Gastroesophageal sphincter (tissue), 4 donors: ENCODE results near the gene GALNT2. TPM values are rescaled to one million over a fixed set of nuclear protein-coding genes. Genes with fewer than 3 reads are reported as not detected.

Experiments
- ATAC-seq: fragments of 150-250 bp; one replicate; pipeline ENCODE4 v1.9.1; 2016; ENCODE audit warnings: mild to moderate bottlenecking, moderate library complexity
- H3K27ac ChIP-seq, 4 donors: fragments of 200-600 bp; sonication (generic) in 3 of 4; 1 replicate in 3 of 4; 2 replicates in 1 of 4; pipeline ENCODE4 v1.5.1; 2016 to 2019
- H3K27me3 ChIP-seq: fragments of 200-600 bp; sonication (generic); one replicate; pipeline ENCODE4 v1.5.1; 2019
- H3K36me3 ChIP-seq, 2 donors: fragments of 200-600 bp; sonication (generic); one replicate each; pipeline ENCODE4 v1.5.1; 2019; ENCODE audit warnings: control low read depth in 1 of 2
- H3K4me1 ChIP-seq, 3 donors: fragments of 200-600 bp; sonication (generic); 1 replicate in 2 of 3; 2 replicates in 1 of 3; pipeline ENCODE4 v1.5.1; 2016 to 2019; ENCODE audit warnings: control low read depth in 2 of 3
- H3K4me3 ChIP-seq, 2 donors: fragments of 200-600 bp; sonication (generic); one replicate each; pipeline ENCODE4 v1.5.1; 2019; ENCODE audit warnings: mild to moderate bottlenecking in 1 of 2, moderate library complexity in 1 of 2
- H3K9me3 ChIP-seq, 3 donors: fragments of 200-600 bp; sonication (generic); one replicate each; pipeline ENCODE4 v1.5.1; 2017 to 2019; ENCODE audit warnings: control low read depth in 2 of 3
- CTCF ChIP-seq, 4 experiments: fragments of 200-600 bp in 2 of 4; fragments of 450-650 bp in 2 of 4; sonication (generic) in 1 of 4; IDR thresholded peaks; one replicate each; pipeline ENCODE4 v1.5.1; 2017 to 2019; ENCODE audit warnings: antibody characterized with exemption in 4 of 4, mild to moderate bottlenecking in 2 of 4, moderate library complexity in 2 of 4
- EP300 ChIP-seq: sonication (generic); formaldehyde crosslinking; IDR thresholded peaks from one replicate; pipeline ENCODE4 v1.6.1; 2017; ENCODE audit warnings: antibody characterized with exemption, mild to moderate bottlenecking
- POLR2A ChIP-seq, 2 donors: fragments of 450-650 bp; IDR thresholded peaks; one replicate each; pipeline ENCODE4 v1.6.1; 2017; ENCODE audit warnings: antibody characterized with exemption in 2 of 2, mild to moderate bottlenecking in 2 of 2, moderate library complexity in 1 of 2
- POLR2AphosphoS5 ChIP-seq: sonication (generic); formaldehyde crosslinking; IDR thresholded peaks from one replicate; pipeline ENCODE4 v1.6.1; 2017; ENCODE audit warnings: antibody characterized with exemption
- WGBS, 2 donors: methylation state at CpG; one replicate each; pipeline ENCODE4 v1.1.5; 2018; ENCODE audit warnings: low coverage in 1 of 2; 5-methylcytosine and 5-hydroxymethylcytosine counted together
- total RNA-seq, 4 donors: library from RNA; depleted of rRNA; stranded (reverse); fragments of >200 nt; gene quantifications; one replicate each; pipeline ENCODE4 v1.1.0, GENCODE V29; 2016

Gene GALNT2
- total RNA-seq, 4 donors from 2014 or later = 95.3 to 160 (median 134) TPM

DNA sequence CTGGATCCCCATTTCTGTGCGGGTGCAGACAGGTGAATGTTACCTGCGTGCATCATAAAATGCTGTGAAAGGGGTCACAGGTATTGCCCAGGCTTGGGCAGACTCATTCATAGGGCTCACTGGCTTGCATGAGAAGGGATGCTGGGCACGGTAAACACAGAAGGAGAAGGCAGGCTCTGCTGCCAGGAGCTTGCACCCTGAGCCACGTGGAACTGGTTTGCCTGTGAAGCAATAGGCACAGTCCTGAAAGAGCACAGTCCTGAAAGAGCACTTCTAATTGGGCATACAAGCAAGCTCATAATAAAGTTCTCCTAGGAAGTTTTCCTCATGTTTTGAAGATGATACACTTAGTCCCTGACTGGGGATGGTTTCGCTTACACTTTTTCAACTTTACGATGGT, 40.9 kb downstream of the GALNT2 start:
- H3K36me3 ChIP-seq = no peaks in the 10 kb centered on the region
- H3K9me3 ChIP-seq = no peaks in the 10 kb centered on the region
- TF ChIP-seq POLR2A (IDR thresholded peaks at IDR 0.05) = no peak
- TF ChIP-seq POLR2AphosphoS5 = no peak
- no peak for TF ChIP-seq CTCF (IDR thresholded peaks at IDR 0.05)
- no peak for TF ChIP-seq EP300
- WGBS, 2 donors = 81 to 90% methylated on average over 6 of the region's 6 CpGs
- peak overlapping the region in 1 of 4 donors; percentile 28 for H3K27ac ChIP-seq
- no peak overlapping the region for H3K4me3 ChIP-seq
- ATAC-seq = no peak
- H3K4me1 ChIP-seq = peaks cover 28 to 99% (median 56%) of the 10 kb centered on the region in 3 donors
- H3K27me3 ChIP-seq = no peaks in the 10 kb centered on the region

- Histone ChIP-seq H3K36me3 (peaks cover 0 to 4% of the 10 kb centered on the region in 2 donors), H3K9me3 (no peaks in the 10 kb centered on the region), H3K27ac (peak overlapping the region in 1 of 4 donors; percentile 44), H3K4me3 (no peak overlapping the region), H3K4me1 (peaks cover 21 to 99% (median 56%) of the 10 kb centered on the region in 3 donors), H3K27me3 (no peaks in the 10 kb centered on the region)
- ATAC-seq = no peak
- TF ChIP-seq POLR2AphosphoS5 (no peak), CTCF (IDR thresholded peaks at IDR 0.05) (no peak), POLR2A (IDR thresholded peaks at IDR 0.05) (no peak), EP300 (no peak)
- WGBS, 2 donors = 92 to 93% methylated on average over 12 of the region's 12 CpGs
These were observed 41.5 kb downstream of the GALNT2 start for GRCh38 chr1:230108580-230108979.

DNA sequence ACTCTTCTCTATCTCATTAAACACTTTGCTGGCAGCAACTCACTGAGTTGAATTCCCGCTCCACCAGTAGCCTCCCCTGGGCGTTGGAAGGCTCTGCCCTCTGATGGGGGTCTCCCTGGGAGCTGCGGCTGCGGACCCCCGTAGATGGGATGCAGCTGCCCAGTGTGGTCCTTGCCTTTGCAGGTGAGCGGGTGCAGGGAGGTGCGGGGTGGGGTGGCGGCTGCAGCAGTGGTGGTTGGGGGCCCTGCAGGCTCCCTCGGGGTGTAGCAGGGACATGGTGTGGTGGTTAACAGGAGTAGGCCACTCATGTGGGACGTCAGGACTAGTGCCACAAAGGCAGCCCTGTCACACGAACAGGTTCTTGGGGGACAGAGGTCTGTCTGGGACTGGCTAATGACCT, 42.0 kb downstream of the GALNT2 start:
- peaks cover 16 to 99% (median 51%) of the 10 kb centered on the region in 3 donors for H3K4me1 ChIP-seq

DNA sequence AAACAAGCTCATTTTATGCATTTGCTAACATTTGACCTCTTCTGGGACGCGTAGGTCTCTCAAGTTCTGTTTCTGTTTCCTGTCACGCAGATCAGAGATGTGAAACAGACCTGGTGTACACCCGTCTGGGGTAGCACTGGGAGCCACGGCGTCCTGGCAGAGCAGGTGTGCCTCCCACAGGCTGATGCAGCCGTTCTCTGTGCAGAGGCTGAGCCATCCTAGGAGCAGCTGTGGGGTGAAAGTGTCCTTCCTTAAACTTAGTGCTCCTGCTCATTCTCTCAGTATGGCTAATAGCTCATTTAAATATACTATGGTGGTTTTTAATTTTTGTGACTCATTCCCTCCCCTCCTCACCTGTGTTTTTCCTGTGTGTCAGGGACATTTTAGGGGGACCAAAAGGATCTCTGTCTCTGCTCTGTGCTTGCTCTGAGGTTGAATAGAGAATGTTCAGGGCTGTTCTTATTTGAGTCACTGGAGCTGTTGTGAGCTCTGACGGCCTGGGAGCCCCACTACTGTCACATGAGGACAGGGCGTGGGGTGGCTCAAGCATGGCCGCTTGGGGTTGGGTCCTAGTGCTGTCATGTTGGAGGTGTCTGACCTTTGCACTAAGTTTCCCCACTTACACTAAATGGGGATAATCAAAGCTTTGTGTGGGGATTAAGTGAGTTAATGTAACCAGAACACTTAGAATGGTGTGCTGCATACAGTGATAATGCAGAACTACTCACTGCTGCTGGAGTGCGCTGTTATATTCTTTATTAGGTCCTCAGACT, 43.0 kb downstream of the GALNT2 start:
- H3K4me3 ChIP-seq = no peak overlapping the region
- no peaks in the 10 kb centered on the region for H3K27me3 ChIP-seq
- 27 to 35% methylated on average over 2 to 7 of the region's 11 CpGs for WGBS, 2 donors
- H3K36me3 ChIP-seq = peaks cover 0 to 16% of the 10 kb centered on the region in 2 donors
- peak overlapping the region in 3 of 4 donors; percentile 23 to 49 (median 44) for H3K27ac ChIP-seq
- no peak for ATAC-seq
- TF ChIP-seq POLR2A (IDR thresholded peaks at IDR 0.05) (no peak), POLR2AphosphoS5 (peak; percentile 84), EP300 (no peak), CTCF (IDR thresholded peaks at IDR 0.05) (peak in 1 of 4 experiments; percentile 23)
- H3K9me3 ChIP-seq = no peaks in the 10 kb centered on the region
- peaks cover 10 to 99% (median 46%) of the 10 kb centered on the region in 3 donors for H3K4me1 ChIP-seq

More for the DNA sequence above, 42.0 kb downstream of the GALNT2 start:
- no peak for ATAC-seq
- Histone ChIP-seq H3K9me3 (no peaks in the 10 kb centered on the region), H3K36me3 (peaks cover 0 to 9% of the 10 kb centered on the region in 2 donors), H3K27ac (peak overlapping the region in 3 of 4 donors; percentile 44 to 53 (median 49)), H3K4me3 (no peak overlapping the region), H3K27me3 (no peaks in the 10 kb centered on the region)
- WGBS, 2 donors = 80 to 100% methylated on average over 1 of the region's 11 CpGs
- TF ChIP-seq CTCF (IDR thresholded peaks at IDR 0.05) (no peak), EP300 (no peak), POLR2AphosphoS5 (no peak), POLR2A (IDR thresholded peaks at IDR 0.05) (no peak)

DNA sequence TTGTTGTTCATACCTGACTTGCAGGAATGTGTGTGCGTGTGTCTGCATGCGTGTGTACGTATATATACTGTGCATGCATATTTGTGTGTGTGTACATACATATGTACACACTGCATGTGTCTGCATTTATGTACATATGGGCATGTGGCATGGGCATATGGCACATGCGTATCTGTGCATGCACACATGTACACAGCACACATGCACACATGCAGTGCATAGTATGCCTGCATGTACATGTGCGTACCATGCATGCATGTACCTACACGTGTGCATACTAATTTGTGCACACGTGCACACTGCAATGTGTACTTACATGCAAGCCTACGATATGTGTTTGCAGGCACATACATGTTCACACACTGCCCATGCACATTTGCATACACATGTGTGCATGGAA, 43.9 kb downstream of the GALNT2 start:
- no peaks in the 10 kb centered on the region for H3K27me3 ChIP-seq
- peaks cover 1 to 99% (median 37%) of the 10 kb centered on the region in 3 donors for H3K4me1 ChIP-seq
- WGBS, 2 donors = 89 to 91% methylated on average over 8 of the region's 8 CpGs

More for the DNA sequence above, 43.9 kb downstream of the GALNT2 start:
- H3K27ac ChIP-seq = no peak overlapping the region
- no peaks in the 10 kb centered on the region for H3K9me3 ChIP-seq
- ATAC-seq = no peak
- peaks cover 0 to 16% of the 10 kb centered on the region in 2 donors for H3K36me3 ChIP-seq
- TF ChIP-seq EP300 = no peak
- no peak for TF ChIP-seq POLR2AphosphoS5
- TF ChIP-seq CTCF (IDR thresholded peaks at IDR 0.05) = no peak
- no peak for TF ChIP-seq POLR2A (IDR thresholded peaks at IDR 0.05)
- H3K4me3 ChIP-seq = no peak overlapping the region
